Activated T-cell treated with anti-CD3 and anti-CD28 coated beads, Interleukin-2, amount 50 U/mL, for 48 hours (primary cell): ENCODE results near the gene BDKRB1.

Experiments
- DNase-seq, 2 experiments: peaks; one replicate each; pipeline ENCODE4 v3.0.0-alpha.2; 2020

Gene BDKRB1

GRCh38 chr14:96255501-96256366 is at the start of gene BDKRB1:
Gene BDKRB1, plus strand, starts transcription at chr14:96256210. Its CDS starts 7,473 bp downstream, at chr14:96263683.
- DNase-seq = no peak

GRCh38 chr14:96206461-96206860 is 49.5 kb upstream of the BDKRB1 start:
- no peak for DNase-seq

- no peak for DNase-seq
Measured at GRCh38 chr14:96207686-96208085, 48.3 kb upstream of the BDKRB1 start.

GRCh38 chr14:96208739-96209138 is 47.3 kb upstream of the BDKRB1 start:
- DNase-seq = no peak

- DNase-seq = no peak
Measured at GRCh38 chr14:96212140-96212539, 43.9 kb upstream of the BDKRB1 start.

GRCh38 chr14:96212896-96213295 is 43.1 kb upstream of the BDKRB1 start:
- no peak for DNase-seq

GRCh38 chr14:96213871-96214465 is 42.0 kb upstream of the BDKRB1 start:
- DNase-seq = no peak

- DNase-seq = no peak
Measured at GRCh38 chr14:96214793-96215192, 41.2 kb upstream of the BDKRB1 start.

GRCh38 chr14:96215452-96216244 is 40.4 kb upstream of the BDKRB1 start:
- DNase-seq = no peak

GRCh38 chr14:96216627-96217026 is 39.4 kb upstream of the BDKRB1 start:
- DNase-seq = no peak

- no peak for DNase-seq
Measured at GRCh38 chr14:96217376-96217913, 38.6 kb upstream of the BDKRB1 start.

GRCh38 chr14:96221109-96221650 is 34.8 kb upstream of the BDKRB1 start:
- DNase-seq = no peak

GRCh38 chr14:96221841-96222240 is 34.2 kb upstream of the BDKRB1 start:
- DNase-seq = no peak

- no peak for DNase-seq
Measured at GRCh38 chr14:96224480-96225096, 31.4 kb upstream of the BDKRB1 start.

- no peak for DNase-seq
Measured at GRCh38 chr14:96225213-96225612, 30.8 kb upstream of the BDKRB1 start.

- no peak for DNase-seq
Measured at GRCh38 chr14:96225745-96226151, 30.3 kb upstream of the BDKRB1 start.

- no peak for DNase-seq
Measured at GRCh38 chr14:96227428-96227827, 28.6 kb upstream of the BDKRB1 start.

GRCh38 chr14:96229315-96229714 is 26.7 kb upstream of the BDKRB1 start:
- DNase-seq = no peak

GRCh38 chr14:96231056-96231455 is 25.0 kb upstream of the BDKRB1 start:
- DNase-seq = no peak

GRCh38 chr14:96231526-96232130 is 24.4 kb upstream of the BDKRB1 start:
- DNase-seq = no peak

- no peak for DNase-seq
Measured at GRCh38 chr14:96232506-96232905, 23.5 kb upstream of the BDKRB1 start.

GRCh38 chr14:96233661-96234060 is 22.3 kb upstream of the BDKRB1 start:
- no peak for DNase-seq
